Measurements from ENCODE around the gene PRKCQ. TPM values are rescaled to one million over a fixed set of nuclear protein-coding genes. Genes with fewer than 3 reads are reported as not detected.
"Not testable (repeated sequence)": the region's sequence is repeated elsewhere in the genome, so short reads cannot be mapped to it uniquely, and the experiment has no call there.

The PRKCQ gene
- total and polyA plus RNA-seq, 2 of the 4 experiments (the other 2 are of a cell fraction): under 0.01 to 0.03 TPM

- H3K4me2 ChIP-seq (ENCODE audit: low read depth, low read length); H3K27ac ChIP-seq (ENCODE audit: insufficient read depth, low read length); H4K91ac ChIP-seq (ENCODE audit: insufficient read depth, low read depth, low read length); H3K79me1 ChIP-seq (ENCODE audit: low read depth in 1 of 2, low read length in 2 of 2); H4K8ac ChIP-seq (ENCODE audit: low read depth in 2 of 2, low read length in 2 of 2); H3K9me3 ChIP-seq (ENCODE audit: control insufficient read depth, insufficient read depth, low read length); H3K14ac ChIP-seq (replicated peaks; ENCODE audit: low read depth, low read length); H3K27me3 ChIP-seq (ENCODE audit: control insufficient read depth, insufficient read depth, low read length); intact Hi-C loops (cut with micrococcal nuclease); BruUV-seq (replicated peaks); H2AFZ ChIP-seq (replicated peaks; ENCODE audit: low read length, poor library complexity); H4K5ac ChIP-seq (ENCODE audit: low read depth, low read length); H2AK9ac ChIP-seq (replicated peaks; ENCODE audit: low read depth, low read length, poor library complexity); H3K9ac ChIP-seq (ENCODE audit: low read depth, low read length); H2AK5ac ChIP-seq (ENCODE audit: low read depth, low read length); H3K18ac ChIP-seq (ENCODE audit: low read depth, low read length); ATAC-seq (ENCODE audit: low read depth); DNase-seq; H2BK120ac ChIP-seq (ENCODE audit: low read depth, low read length); H3K23ac ChIP-seq (ENCODE audit: low read depth, low read length); dilution Hi-C loops (cut with HindIII; ENCODE audit: low sequenced_read_pairs, unreplicated experiment); H3K4me1 ChIP-seq (ENCODE audit: control insufficient read depth, insufficient read depth, low read length); H2BK15ac ChIP-seq (ENCODE audit: low read depth, low read length); H3K4ac ChIP-seq (ENCODE audit: low read depth, low read length); CTCF ChIA-PET; H3K9me1 ChIP-seq (ENCODE audit: insufficient read depth, low read length); H4K20me1 ChIP-seq (ENCODE audit: insufficient read depth, low read length); H3K56ac ChIP-seq (ENCODE audit: extremely low read depth, insufficient read depth, low read length); H2BK20ac ChIP-seq (ENCODE audit: low read depth, low read length); in situ Hi-C loops (cut with MboI; ENCODE audit: low sequenced_read_pairs); H3K36me3 ChIP-seq (ENCODE audit: control insufficient read depth, insufficient read depth, low read length); H3K4me3 ChIP-seq (ENCODE audit: insufficient read depth, low read depth, low read length); POLR2A ChIA-PET (ENCODE audit: unreplicated experiment); H2BK5ac ChIP-seq (ENCODE audit: low read depth, low read length, poor library complexity, severe bottlenecking): not testable (repeated sequence)
- no CpG with 5 or more reads among the region's 4 CpGs for WGBS, 2 experiments (ENCODE audit: extremely low coverage in 2 of 2, insufficient read length in 1 of 2)
These were observed 140.2 kb downstream of the PRKCQ start for GRCh38 chr10:6439875-6440274.
